GM11168 (cell line): ENCODE measurements around the gene ZNF439.
"Not testable (repeated sequence)": the region's sequence is repeated elsewhere in the genome, so short reads cannot be mapped to it uniquely, and the experiment has no call there.

Experiments
- in situ Hi-C: fragments of 300-500 bp; cut with MboI; formaldehyde crosslinking; loops from one replicate; pipeline ENCODE4 v1.12.0; 2022; ENCODE audit warnings: low sequenced_read_pairs; ENCODE audit not compliant: unreplicated experiment

The ZNF439 gene

DNA sequence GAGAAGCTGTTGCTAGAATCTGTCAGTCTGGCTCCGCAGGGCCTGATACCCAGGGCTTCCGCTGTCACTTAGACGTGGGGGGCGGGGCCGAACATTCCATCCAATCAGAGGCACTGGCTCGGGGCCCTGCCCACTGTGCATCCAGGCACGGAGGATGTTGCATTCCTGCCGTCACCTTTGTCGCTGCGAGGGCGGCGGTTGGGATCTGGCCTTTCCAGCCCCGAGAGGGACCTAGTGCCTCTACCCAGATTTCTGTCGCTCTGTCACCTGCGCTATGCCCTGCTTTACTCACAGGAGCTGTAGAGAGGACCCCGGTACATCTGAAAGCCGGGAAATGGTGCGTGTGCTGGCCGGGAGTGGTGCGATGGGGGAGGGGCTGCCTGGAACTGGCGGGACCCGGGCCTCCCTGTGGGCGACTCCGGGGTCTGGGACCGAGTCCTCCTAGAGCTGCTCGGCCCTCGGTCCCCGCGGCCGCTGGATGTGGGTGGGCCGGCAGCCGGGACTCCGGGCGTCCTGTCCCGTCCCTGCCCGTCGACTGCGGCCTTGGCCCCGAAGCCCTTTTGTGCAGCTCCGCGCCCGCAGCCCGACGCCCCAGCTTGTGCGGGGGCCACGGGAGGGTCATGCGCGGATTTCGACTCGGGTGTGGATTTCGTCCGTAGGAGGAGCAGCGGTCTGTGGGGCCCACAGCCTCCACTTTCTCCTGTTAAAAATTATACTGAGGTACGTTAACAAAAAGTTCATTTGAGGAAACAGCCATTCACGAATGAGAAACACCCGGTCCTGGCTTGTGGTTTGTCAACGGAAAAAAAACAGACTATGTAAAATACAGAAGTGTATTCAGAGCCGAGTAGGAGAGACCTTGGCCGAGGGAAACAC lies at the start of gene ZNF439:
TSS of gene ZNF439 (plus strand) at position 133 of the 876 bp plus-strand sequence. CDS start at position 275, 142 bp downstream.
- in situ Hi-C loops = no loop called here

- in situ Hi-C loops = no loop called here
These were observed 42.0 kb upstream of the ZNF439 start for GRCh38 chr19:11806354-11807098.

DNA sequence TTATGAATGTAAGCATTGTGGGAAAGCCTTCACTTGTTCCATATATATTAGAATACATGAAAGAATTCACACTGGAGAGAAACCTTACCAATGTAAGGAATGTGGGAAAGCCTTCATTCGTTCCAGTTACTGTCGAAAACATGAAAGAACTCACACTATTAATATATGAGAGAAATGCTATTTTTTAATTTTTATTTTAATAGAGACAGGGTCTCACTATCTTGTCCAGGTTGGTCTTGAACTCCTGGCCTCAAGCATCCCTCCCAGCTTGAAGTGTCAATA lies 41.5 kb upstream of the ZNF439 start:
- in situ Hi-C loops = no loop called here

DNA sequence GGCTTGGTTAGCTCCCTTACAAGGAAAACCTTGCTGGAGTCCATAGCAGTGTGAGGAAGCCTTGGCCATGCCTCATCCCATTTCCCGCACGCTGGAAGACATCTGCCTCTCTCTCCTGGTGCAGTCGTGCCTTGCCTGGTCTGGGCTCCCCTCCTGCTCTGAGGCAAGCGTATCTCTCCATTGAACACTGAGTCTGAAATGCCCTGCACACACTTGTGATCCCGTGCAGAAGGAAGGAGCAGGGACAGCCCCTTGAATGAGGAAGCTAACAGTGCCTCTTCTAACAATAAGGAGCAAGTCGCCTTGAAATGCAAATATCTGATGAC lies 34.9 kb upstream of the ZNF439 start:
- in situ Hi-C loops = no loop called here

- in situ Hi-C loops = no loop called here
These were observed 34.4 kb upstream of the ZNF439 start, which contains the start of gene ZNF440 for GRCh38 chr19:11814029-11814699. TSS of gene ZNF440 (plus strand) at chr19:11814273. CDS start at chr19:11814448, 175 bp downstream.

DNA sequence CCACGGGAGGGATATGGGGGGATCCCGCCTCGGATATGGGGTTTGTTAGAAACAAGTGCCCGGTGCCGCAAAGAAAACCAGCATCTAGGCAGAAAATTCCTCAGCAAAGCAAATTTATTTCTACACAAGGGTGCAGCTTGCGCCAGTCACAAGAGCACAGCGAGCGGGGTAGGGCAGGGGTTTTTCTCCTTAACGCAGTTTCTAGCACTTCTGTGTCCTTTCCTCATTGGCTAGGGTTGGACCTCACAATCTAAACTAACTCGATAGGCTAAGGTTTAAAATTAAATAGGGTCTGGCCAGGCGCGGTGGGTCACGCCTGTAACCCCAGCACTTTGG lies 33.9 kb upstream of the ZNF439 start:
- in situ Hi-C loops = no loop called here

- in situ Hi-C loops = no loop called here
These were observed 26.9 kb upstream of the ZNF439 start for GRCh38 chr19:11821474-11822109.

GRCh38 chr19:11828957-11829876 lies 19.3 kb upstream of the ZNF439 start:
- in situ Hi-C loops = not testable (repeated sequence)

DNA sequence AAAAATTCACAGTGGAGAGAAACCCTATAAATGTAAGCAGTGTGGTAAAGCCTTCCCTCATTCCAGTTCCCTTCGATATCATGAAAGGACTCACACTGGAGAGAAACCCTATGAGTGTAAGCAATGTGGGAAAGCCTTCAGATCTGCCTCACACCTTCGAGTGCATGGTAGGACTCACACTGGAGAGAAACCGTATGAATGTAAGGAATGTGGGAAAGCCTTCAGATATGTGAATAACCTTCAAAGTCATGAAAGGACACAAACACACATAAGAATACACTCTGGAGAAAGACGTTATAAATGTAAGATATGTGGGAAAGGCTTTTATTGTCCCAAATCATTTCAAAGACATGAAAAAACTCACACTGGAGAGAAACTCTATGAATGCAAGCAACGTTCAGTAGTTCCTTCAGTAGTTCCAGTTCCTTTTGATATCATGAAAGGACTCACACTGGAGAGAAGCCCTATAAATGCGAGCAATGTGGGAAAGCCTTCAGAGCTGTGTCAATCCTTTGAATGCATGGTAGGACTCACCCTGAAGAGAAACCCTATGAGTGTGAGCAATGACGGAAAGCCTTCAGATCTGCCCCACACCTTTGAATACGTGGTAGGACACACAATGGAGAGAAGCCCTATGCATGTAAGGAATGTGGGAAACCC lies 16.1 kb upstream of the ZNF439 start:
- in situ Hi-C loops = no loop called here

DNA sequence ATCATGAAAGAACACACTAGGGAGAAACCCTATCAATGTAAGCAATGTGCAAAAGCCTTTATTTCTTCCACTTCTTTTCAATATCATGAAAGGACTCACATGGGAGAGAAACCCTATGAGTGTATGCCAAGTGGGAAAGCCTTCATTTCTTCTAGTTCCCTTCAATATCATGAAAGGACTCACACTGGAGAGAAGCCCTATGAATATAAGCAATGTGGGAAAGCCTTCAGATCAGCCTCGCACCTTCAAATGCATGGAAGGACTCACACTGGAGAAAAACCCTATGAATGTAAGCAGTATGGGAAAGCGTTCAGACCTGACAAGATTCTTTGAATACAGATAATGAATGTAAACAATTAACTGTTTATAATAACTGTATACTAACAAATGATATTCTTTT lies 15.0 kb upstream of the ZNF439 start:
- in situ Hi-C loops = no loop called here

GRCh38 chr19:11835626-11836066 lies 12.9 kb upstream of the ZNF439 start:
- in situ Hi-C loops = not testable (repeated sequence)

DNA sequence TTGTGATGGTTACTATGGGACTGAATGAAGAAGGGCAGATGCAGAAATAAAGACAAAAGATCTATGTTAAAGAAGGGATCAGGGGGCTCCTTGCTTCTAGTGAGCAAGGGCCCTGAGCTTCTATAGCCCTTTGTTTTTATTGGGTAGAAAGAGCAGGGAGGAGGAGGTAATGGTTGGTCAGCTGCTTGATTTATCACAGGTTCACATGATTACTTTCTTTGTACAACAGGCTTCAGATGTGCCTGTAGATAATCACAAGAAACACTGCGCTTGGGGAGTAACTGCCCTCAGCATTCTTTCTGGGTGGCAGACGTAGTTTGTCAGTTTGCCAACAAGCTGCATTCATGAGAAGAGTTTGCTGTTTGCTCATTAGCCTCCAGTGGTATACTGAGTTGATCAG lies 4.8 kb upstream of the ZNF439 start:
- in situ Hi-C loops = no loop called here

DNA sequence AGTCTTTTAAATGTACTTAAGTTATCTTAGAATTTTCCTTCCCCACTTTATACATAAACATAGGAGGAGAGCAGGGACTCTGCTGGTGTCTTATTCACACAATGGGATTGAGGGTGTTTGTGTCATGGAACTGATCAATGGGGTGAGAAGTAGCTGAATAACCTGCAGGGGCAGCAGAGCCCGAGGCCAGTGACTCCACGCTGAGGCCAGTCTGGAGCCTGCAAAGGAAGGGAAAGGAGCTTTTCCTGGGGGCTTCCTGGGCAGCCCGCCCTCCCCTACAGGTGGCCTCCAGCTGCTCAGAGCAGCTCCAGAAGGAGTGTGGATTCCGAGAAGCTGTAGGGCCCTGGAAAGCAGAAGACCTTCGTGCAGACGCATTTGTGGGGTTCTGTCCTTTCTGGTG lies 911 bp upstream of the ZNF439 start:
- in situ Hi-C loops = not testable (repeated sequence)

DNA sequence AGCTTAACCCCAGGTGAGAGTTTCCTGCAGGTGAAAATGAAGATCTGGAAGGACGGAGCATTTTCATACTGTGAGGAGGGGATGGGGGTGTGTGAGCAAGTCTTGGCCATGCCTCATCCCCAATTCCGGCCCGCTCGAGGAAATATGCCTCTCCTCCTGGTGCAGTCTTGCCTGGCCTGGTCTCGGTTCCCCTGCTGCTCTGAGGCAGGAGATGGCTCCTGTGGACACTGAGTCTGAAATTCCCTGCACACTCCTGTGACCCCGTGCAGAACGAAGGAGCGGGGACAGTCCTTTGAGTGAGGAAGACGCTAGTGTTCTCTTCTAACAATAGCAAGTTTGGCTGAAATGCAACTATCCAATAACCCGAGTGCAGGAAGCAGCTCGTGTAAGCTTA lies 329 bp upstream of the ZNF439 start:
- in situ Hi-C loops = no loop called here

DNA sequence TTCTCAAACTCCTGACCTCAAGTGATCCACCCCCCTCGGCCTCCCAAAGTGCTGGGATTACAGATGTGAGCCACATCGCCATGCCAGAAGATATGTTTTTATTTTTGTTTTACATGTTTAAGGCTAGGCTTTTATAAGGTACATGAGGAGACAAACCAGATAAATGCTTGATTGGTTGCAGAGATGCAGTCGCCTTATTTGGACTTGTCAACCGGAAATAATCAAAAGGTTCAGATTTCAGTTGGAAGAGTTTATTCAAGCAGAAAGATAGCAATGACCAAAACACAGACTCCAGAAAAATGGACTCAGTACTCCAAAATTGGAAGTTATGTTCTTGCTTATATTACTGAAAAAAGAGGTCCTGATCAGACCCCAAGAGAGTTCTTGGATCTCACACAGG lies 1.8 kb downstream of the ZNF439 start:
- in situ Hi-C loops = not testable (repeated sequence)

- in situ Hi-C loops = no loop called here
These were observed 4.8 kb downstream of the ZNF439 start for GRCh38 chr19:11853358-11853757.

DNA sequence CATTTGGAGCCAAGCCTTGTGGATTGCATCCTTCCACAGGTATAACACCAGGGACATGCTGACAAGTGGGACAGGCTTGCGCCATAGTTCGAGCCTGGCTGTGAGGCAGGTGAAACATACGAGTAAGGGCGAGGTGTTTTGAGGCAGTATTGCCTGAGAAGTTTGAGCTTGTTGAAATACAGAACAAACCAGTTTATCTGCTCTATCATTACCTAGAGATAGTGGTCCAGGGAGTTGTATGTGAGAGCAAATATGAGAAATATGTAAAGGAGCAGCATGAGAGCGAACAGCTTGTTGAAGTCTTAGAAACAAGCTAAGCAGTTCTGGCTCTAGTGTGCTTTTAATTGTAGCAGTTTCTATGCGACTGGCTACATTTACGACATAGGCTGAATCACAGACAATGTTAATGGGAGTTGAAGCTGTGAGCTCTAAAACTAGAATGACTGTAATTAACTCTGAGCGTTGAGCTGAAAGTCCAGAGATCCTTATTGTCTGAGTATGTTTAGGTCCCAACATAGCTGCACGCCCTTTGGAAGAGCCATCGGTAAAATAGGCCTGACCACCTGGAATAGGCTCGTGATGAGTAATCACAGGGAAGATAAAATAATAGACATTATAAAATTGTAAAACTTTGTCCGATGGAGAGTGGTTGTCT lies 8.2 kb downstream of the ZNF439 start:
- in situ Hi-C loops = no loop called here

DNA sequence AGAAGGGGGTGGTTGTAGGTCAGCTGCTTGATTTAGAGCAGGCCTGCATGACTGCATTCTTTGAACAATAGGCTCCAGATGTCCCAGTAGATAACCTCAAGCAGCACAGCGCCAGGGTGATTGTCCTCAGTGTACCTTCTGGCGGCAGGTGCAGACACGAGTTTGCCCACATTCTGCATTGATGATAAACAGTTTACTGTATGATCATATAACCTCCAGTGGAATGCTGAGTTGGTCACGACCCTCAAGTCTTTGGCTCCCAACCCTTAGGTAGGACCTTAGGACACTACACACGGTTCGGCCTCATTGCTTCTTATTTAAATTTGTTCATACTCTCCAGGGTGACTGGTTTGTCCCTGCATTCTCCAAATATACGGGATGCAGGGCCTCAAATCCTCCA lies 12.2 kb downstream of the ZNF439 start:
- in situ Hi-C loops = no loop called here

DNA sequence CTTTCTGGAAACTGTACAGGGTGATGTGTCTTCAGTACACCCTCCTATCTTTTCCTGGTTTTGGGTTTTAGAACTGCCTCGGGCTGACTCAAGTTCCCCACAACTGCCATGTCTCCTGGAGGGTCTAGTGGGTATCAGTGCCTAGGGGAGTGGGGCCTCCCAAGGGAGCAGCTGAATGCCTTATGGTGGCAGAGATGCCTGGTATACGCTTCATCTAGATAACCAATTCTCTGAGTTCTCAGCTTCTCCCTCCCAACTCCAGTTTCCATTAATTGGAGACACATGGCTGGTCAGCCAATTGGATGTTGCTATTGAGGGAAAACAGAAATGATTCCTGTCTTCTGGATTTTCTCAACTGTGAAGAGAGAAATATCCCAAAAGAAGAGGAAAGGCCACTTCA lies 12.8 kb downstream of the ZNF439 start:
- in situ Hi-C loops = no loop called here
